Stimulated activated CD4-positive, alpha-beta T cell treated with anti-CD3 and anti-CD28 coated beads, Interleukin-2, amount 100 ng/mL, for 48 hours (primary cell): Measurements from ENCODE around the gene DLG1.
"Not testable (repeated sequence)": the region's sequence is repeated elsewhere in the genome, so short reads cannot be mapped to it uniquely, and the experiment has no call there.

Source experiments
- DNase-seq, 2 donors: peaks; one replicate each; pipeline ENCODE4 v3.0.0-alpha.2; 2020

The DLG1 gene

DNA sequence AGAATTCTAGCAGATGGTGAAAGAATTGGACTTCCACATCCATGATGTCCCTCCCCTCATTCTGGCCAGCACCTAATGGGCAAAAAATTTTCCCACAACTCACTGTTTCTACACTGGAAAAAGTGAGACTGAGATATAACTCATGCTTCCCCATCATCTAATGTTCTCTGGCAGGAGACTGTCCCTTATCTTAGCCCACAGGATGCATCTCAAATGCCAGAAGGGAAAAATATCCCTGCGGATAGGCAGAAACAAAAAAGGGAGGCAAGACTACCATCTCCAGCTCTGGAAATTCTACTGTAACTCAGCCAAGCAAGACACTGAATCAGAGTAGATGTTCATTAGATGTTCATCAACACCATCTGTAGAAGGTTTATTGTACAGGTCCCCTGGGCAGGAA, 58.6 kb downstream of the DLG1 start:
- no peak for DNase-seq

DNA sequence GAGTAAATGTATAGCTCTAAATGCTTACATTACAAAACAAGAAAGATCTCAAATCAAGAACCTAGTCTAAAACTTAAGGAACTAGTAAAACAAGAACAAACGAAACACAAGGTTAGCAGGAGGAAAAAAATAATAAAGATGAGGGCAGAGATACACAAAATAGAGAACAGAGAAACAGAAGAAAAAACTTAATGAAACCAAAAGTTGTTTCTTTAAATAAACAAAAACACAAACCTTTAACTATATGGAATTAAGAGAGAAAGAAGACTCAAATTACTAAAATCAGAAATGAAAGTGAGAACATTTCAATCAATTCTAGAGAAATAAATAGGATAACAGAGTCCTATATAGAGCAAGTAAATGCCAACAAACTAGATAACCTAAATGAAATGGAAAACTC, 59.6 kb downstream of the DLG1 start:
- no peak for DNase-seq

DNA sequence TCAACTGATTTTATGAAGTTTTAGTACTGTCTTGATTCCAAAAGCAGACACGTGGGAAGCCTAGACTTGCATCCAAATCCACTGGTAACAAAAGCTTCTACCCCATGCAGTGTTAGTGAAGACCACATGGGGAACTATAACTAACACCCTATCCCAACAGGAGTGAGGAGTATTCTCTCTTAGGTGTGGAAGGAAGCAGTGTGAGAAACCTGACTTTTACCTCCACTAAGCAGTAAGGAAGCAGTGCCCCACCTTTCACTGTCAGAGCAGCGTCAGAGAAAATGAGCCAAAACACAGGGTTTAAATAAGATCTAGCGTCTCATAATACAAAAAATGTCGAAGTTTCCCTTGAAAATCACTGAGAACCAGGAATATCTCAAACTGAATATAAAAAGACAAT, 60.5 kb downstream of the DLG1 start:
- DNase-seq: no peak

DNA sequence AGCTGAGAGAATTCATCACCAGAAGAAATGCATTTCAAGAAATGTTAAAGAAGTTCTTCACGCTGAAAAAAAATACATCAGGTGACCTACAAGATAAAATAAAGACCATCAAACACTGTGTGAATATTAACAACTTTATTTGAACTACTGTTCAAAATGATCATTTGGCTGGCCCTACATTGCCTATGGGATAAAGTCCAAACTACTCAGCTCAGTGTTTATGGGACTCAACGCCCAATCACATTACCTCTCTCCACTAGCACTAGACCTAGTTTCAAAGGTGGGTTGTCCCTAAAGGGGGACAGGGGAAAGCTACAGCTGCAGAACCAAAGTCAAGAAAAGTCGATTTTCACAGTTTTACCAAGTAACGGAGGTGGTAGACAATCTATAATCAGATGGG, 62.0 kb downstream of the DLG1 start:
- DNase-seq: no peak

DNA sequence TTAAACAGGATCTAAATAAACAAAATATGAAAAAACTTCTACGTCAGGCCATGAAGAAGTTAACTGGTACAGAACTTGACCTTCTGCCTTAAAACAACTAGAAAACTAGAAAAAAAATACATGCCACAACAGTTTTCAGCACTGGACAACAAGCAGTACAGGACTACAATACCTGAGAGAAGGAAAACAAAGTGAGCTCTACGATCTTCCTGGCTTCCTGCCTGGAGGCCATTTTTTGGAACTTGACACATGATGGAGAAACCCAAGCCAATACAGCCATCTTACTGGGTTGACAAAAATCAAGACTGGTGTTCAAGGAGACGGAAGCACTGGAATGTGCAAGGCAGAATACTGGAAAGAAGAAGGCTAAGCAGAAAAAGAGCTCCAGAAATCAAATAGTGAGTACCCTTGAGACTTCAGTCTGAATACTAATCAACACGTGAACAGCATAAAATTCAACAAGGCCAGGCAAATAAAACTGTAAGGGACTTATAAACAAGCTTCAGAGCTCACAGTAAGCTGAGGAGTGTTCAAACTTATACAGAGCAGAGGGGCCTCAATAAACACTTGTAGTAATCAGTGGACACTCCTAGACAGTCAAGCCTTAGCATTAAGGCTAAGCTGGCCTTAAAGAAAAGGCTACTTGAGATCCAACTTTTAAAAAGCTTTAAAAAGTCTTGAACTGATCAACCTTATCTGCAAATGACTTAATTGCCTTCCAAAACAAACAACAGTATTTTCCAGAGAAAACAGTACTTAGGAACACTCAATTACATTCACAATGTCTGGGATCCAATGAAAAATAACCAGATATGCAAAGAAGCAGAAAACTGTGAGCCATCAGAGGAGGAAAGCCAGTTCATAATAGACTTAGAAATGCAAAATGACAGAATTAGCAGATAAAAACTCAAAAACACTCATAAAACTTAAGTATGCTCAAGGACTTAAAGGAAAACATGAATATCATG, 63.2 kb downstream of the DLG1 start:
- DNase-seq: no peak

DNA sequence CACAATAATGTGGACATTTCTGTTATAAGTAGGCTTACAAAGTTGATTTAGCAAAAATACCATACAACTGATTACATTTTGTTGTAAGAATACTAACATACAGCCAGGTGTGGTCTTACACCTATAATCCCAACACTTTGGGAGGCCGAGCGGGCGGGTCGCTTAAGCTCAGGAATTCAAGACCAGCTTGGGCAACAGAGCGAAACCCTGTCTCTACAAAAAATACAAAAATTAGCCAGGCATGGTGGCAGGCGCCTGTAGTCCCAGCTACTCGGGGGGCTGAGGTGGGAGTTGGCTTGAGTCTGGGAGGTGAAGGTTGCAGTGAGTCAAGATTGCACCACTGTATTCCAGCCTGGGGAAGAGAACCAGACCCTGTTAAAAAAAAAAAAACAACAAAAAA, 67.1 kb downstream of the DLG1 start:
- no peak for DNase-seq

DNA sequence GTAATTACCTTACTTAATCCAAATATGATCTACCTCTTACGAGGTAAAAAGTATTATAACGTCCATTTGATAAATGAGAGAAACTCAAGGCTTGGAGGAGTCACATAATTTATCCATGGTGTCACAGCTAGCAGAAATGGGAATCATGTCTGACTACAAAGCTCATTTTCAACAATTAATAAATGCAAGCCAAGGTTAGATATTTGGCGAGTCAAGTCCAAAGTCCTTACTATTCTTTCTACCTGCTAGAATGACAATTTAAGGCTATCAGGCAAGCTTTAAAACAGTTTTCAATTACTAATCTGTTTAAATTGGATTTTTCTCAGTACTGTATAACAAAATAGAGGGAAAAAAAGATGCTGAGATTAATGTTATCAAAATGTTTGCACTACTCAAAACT, 68.6 kb downstream of the DLG1 start:
- DNase-seq: no peak

DNA sequence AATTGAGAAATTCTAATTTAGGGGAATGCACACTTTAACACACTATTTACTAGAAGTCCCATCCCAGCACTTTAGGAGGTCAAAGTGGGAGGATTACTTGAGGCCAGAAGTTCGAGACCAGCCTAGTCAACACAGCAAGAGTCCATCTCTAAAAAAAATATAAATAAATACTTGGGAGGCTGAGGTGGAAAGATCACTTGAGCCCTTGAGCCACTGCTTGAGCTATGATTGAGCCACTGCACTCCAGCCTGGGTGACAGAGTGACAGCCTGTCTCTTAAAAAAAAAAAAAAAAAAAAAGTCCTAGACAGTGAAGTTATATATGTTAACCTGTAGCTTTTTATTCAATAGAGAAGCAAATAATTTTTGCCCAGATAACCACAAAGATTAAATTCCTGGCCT, 69.2 kb downstream of the DLG1 start:
- no peak for DNase-seq

DNA sequence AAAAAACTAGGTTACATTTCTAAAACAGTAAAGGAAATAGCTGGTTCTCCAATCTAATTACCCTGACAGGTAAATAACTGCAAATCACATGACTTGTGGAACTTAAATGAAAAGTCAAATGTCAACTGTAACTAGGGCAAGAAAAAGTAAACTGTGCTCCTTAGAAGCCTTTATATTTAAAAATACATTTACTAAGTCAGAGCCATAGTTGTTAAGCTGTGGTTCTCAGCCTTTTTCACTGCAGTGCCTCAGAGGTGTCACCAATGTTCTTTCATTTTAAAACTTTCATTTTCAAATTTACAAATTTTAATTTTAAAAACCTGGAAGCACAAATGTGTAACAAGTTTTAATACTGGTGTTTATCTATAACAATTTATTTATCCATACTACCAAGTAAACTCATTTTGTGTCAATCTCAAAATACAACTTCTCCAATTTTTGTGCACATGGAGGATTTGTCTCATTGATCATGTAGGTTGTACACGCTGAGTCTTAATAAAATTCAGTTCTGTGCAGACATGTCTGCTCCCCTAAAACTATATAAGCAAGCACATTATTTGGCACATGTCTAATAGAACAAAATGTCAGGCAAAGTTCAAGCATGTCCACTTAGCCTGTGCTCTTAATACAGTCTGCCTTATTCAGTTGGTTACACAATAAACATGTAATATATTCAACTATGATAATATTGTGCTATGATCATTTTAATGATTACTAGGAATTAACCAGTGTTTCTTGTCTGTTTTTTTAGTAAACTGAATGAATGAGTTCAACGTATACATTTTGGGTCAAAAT, 70.4 kb downstream of the DLG1 start:
- no peak for DNase-seq

DNA sequence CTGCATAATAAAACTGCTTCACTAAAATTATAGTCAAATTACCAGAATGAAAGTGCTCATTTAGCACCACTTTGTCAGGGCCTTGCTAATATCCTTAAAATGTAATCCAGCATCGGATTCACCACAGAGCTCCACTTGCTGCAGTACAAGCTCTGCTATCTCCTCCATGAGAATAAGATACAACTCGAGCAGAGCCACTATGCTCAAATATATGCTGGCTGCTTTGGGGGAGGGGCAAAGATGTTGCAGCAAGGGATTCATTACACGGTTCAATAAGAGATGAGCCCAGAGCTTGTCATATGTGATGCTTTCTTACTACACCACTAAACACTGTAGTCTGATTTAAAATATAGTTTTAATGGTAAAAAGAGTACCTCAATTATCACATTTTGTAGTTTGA, 72.2 kb downstream of the DLG1 start:
- DNase-seq: no peak

DNA sequence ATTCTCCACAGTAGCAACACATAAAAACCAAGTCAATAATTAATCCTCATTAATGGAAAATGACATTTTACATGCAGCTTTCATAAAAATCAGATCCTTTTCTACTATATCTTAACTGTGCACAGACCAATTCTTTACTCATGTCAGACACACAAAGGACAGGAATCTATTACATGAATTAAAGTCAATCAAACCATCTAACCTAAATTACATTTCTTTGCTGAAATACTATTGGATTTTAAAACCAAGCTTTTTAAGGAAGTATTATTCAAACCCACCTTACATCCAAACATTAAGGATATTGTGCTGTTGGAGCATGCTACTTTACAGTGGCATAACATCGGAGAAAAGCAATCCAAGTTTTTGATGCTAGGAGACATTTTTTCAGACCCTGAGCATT, 72.8 kb downstream of the DLG1 start:
- DNase-seq: no peak

DNA sequence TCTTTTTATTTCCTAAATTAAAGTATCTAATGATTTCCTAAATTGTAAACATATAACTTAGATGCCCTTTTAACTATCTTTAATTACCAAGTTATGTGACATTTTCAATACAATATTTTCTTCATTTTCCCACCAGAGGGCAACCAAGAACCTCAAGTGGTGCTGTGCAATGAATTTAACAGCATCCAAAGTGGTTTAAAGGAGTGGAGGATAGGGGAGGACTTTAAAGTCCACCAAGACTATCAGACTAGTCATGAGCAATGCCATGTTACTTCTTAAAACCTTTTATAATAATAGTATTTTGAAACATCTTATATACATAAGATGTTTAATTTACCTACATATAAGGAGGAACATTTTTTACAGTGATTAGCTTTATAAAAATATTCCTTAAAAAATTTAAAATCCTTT, 74.4 kb downstream of the DLG1 start:
- no peak for DNase-seq

DNA sequence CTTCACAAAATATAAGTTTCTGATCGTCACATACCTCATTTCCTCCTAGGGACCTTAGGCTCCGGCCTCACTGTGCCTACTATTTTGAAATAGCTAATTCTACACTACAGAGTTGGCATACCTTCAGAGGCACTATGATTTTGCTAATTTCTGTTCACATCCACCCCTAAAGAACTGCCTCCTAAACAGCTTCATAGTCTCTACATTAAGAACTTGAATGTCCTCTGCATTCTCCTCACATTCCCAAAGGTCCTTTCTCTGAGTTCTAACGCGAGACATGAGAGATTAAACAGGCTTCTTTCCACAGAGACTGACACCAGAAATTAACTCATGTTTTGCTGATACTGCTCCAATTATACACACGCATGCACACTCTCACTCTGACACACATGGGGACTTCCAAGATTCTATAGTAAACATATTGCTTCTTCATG, 75.5 kb downstream of the DLG1 start:
- no peak for DNase-seq

DNA sequence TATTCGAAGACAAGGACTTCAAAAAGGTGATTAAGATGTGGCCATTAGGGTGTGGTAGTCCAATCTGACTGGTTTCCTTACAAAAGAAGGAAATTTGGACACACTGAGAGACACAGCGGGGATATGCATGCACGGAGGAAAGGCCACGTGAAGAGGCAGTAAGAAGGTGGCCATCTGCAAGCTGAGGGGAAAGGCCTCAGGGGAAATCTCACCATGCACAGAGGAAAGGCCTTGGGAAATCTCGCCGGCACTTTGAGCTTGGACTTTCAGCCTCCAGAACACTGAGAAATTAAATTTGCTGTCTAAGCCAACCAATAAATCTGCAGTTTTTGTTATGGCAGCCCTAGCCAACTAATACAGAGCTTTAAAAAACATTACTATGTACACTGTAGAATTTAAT, 78.8 kb downstream of the DLG1 start:
- DNase-seq: no peak

DNA sequence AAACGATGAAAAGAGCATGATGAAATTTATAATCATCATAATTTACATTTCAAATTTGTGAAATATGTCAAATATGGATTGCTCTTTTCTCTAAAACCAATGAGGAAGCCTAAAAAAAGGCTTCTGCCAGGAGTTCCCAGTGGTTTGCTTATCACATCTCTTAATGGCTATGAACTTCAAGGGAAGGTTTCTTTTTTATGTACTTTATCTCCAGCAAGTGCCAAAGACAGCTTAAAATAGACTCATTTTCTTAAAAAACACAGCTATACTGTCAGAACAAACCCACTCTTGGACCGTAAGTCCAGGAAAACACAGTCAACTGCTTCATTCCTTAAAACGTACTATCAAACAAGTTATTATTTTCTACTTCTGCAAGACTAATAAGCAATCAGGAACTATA, 80.2 kb downstream of the DLG1 start:
- DNase-seq: no peak

DNA sequence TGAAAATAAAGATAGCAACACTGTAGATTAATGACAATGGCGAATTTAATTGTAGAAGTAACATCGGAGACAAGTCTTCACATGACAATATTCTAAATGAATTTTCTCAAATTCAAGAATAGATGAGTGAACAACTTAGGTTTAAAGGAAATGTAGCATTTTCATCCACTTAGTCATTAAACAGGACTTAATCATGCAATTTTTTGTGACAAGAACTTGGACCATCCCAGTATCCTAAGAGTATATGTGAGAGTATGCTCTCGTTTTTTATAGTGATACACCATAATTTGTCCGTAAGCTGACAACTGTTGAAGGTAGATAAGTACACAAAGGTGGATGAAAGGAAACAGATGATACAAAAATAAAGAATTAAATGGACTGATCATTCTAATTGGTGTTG, 81.5 kb downstream of the DLG1 start:
- DNase-seq: no peak

DNA sequence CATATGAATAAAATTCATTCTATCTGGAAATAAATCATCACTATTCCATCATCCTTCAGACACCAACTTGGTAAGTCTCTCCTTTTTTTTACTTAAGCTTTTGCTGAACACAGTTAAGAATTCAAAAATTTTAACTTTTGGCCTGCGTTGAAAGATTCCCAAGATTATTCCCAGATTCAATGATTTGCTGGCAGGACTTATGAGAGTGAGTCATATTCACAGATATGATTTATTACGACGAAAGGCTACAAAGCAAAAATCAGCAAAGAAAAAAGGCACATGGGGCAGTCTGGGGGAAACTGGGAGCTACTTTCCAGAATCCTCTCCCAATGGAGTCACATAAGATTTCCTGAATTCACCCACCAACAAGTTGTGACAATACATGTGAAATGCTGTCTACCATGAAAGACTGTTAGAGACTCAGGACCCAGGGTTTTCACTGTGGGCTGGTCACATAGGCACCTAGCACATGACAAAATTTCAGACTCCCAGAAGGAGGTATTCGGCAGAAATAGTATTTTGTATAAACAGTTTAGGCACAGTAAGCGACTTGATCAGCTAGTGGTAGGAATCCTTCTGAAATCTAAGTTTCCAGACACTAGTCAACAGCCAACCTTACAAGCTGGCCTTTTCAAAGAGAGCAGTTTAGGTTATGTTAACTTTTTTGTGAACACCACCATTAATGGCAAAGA, 82.1 kb downstream of the DLG1 start:
- DNase-seq: no peak

DNA sequence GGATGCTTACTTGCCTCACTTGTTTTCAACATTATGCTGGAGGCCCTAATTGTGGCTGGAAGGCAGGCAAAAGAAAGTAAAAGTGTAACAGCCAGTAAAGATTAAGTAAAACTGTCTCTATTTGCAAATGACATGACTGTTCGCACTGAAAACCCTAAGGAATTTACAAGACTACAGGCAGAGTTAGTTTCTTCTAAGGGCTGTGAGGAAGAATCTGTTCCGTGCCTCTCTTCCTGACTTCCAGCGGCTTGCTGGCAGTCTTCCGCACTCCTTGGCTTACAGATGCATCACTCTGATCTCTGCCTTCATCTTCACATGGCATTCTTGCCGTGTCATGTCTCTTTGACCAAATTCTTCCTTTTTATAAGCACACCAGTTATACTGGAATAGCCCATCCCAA, 86.1 kb downstream of the DLG1 start:
- no peak for DNase-seq

DNA sequence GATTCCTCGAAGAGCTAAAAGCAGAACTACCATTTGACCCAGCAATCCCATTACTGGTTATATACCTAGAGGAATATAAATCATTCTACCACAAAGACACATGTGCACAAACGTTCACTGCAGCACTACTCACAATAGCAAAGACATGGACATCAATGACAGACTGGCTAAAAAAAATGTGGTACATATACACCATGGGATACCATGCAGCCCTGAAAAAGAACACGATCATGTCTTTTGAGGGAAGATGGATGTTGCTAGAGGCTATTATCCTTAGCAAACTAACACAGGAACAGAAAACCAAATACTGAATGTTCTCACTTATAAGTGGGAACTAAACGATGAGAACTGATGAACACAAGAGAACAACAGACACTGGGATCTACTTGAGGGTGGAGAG, 86.7 kb downstream of the DLG1 start:
- DNase-seq: not testable (repeated sequence)

DNA sequence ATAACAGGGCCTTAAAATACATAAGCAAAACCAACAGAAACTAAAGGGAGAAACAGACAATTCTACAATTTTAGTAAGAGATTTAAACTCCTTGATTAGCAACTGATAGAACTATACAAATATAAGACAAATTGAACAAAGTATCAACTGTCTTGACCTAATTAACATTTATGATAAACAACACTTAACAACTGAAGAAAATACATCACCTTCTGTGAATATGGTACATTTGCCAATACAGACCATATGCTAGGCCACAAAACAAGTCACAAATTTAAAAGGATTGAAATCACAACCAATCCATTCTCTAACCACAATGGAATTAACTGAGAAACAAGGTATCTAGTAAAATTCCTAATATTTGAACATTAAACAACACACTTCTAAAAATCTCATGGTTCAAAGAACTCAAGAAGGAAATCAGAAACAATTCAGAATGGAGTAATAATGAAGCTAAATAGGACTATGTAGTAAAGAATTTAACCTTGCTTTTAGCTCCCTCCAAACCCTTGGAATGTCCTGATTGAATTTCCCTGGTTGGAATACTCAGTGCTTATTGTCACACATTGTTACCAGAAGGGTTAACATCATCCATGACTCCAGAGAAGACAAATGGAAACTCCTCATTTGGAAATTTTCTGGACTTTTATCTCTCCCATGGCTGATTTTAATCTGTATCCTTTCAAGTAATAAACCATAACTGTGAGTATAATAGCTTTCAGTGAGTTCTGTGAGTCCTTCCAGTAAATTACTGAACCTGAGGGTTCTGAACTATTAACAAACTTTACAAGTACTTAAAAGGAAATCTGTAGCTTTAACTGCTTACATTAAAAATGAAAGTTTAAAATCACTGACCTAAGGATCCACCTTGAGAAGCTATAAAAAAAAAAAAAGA, 88.8 kb downstream of the DLG1 start:
- no peak for DNase-seq

DNA sequence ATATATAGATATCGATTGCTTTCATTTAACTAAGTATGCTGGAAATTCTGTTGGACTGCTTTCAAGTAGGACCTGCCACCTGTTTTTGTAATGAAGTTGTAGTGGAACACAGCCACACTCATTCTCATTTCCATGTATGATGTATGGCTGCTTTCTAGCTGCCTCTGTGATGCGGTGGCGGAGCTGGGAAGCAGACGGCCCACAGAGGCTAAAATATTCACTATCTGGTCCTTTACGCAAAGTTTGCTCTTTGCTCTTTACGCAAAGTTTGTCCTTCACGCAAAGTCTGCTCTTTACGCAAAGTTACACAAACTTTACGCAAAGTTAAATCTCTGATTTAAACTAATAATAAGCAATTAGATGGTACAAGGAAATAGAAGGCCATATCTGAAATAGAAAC, 91.5 kb downstream of the DLG1 start:
- DNase-seq: no peak

DNA sequence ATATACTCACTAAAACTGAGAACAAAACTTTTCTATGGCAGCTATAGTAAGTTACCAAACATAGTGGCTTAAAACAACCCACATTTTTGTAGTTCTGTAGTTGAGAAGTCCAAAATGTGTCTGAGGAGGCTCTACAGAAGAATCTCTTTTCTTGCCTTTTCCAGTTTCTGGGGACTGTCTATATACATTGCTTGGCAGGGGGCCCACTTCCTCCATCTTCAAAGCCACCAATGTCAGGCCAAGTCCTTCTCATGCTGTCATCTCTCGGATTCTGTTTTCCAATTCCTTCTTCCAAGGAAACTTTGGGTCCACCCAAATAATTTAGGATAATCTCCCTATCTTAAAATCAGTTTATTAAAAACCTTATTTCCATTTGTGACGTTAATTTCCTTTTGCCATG, 92.7 kb downstream of the DLG1 start:
- DNase-seq: no peak

DNA sequence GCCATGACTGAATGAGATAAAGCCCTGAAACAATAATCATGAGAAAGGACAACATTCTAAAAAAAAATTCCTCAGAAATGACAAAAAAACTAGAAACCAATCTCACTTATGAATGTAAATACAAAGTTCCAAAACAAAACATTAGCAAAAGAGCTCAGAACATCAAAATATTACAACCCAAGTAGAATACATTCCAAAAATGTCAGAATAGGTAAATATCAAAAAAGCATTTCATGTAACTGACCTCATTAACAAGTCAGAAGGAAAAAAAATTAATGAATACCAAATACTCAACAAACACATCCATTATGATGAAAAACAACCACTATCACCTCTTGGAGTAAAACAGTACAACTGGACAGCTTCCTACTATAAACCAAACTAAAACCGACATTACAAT, 93.1 kb downstream of the DLG1 start:
- no peak for DNase-seq
